Progenitor cell of endocrine pancreas (in vitro differentiated cells): ENCODE results near the gene GSTM3. TPM values are rescaled to one million over a fixed set of nuclear protein-coding genes. Genes with fewer than 3 reads are reported as not detected.

ENCODE experiments used
- DNase-seq: peaks from one replicate; pipeline ENCODE4 v3.0.0; 2021; ENCODE audit warnings: low spot score; ENCODE audit not compliant: unreplicated experiment
- H3K27ac Mint-ChIP-seq: 2 replicates; pipeline ENCODE4 v1.8.0; 2021; ENCODE audit warnings: mild to moderate bottlenecking, moderate library complexity, mixed read lengths
- H3K27me3 Mint-ChIP-seq: 2 replicates; pipeline ENCODE4 v1.8.0; 2021; ENCODE audit warnings: mixed read lengths
- H3K36me3 Mint-ChIP-seq: 2 replicates; pipeline ENCODE4 v1.8.0; 2022; ENCODE audit warnings: mixed read lengths; ENCODE audit not compliant: insufficient read depth
- H3K4me1 Mint-ChIP-seq: 2 replicates; pipeline ENCODE4 v1.8.0; 2021; ENCODE audit warnings: low read depth, mixed read lengths
- H3K4me3 Mint-ChIP-seq: 2 replicates; pipeline ENCODE4 v1.8.0; 2021; ENCODE audit warnings: low read depth, mild to moderate bottlenecking, moderate library complexity, mixed read lengths
- H3K9me3 Mint-ChIP-seq: 2 replicates; pipeline ENCODE4 v1.8.0; 2021; ENCODE audit warnings: low read depth, mixed read lengths
- CTCF ChIP-seq: fragments of 200-600 bp; sonication (generic); IDR thresholded peaks from one replicate; pipeline ENCODE4 v1.5.0; 2021; ENCODE audit warnings: antibody characterized with exemption, mild to moderate bottlenecking; ENCODE audit not compliant: unreplicated experiment
- total RNA-seq: library from RNA; stranded (reverse); gene quantifications from 2 replicates; pipeline ENCODE4 v1.2.1, GENCODE V29; 2021

GSTM3 gene
- total RNA-seq, 1 donor from 2014 or later, result 83.1 TPM

- H3K27me3 Mint-ChIP-seq, result no peaks in the 10 kb centered on the region
- H3K36me3 Mint-ChIP-seq, result no peaks in the 10 kb centered on the region
- H3K27ac Mint-ChIP-seq, result peak overlapping the region; percentile 43
- H3K4me3 Mint-ChIP-seq, result no peak overlapping the region
- no peaks in the 10 kb centered on the region for H3K9me3 Mint-ChIP-seq
- DNase-seq, result no peak
- TF ChIP-seq CTCF, result no peak
- peaks cover 11% of the 10 kb centered on the region for H3K4me1 Mint-ChIP-seq
Observed at GRCh38 chr1:109762821-109763645, 22.2 kb upstream of the GSTM3 start.

GRCh38 chr1:109762039-109762585 lies 21.3 kb upstream of the GSTM3 start:
- no peak for DNase-seq
- no peaks in the 10 kb centered on the region for H3K9me3 Mint-ChIP-seq
- no peaks in the 10 kb centered on the region for H3K27me3 Mint-ChIP-seq
- no peaks in the 10 kb centered on the region for H3K36me3 Mint-ChIP-seq
- peaks cover 11% of the 10 kb centered on the region for H3K4me1 Mint-ChIP-seq
- H3K27ac Mint-ChIP-seq, result no peak overlapping the region
- TF ChIP-seq CTCF, result no peak
- H3K4me3 Mint-ChIP-seq, result no peak overlapping the region

GRCh38 chr1:109761227-109762038 lies 20.6 kb upstream of the GSTM3 start:
- Mint-ChIP-seq H3K4me3 (no peak overlapping the region), H3K36me3 (no peaks in the 10 kb centered on the region), H3K4me1 (peaks cover 11% of the 10 kb centered on the region), H3K27ac (no peak overlapping the region), H3K27me3 (no peaks in the 10 kb centered on the region), H3K9me3 (no peaks in the 10 kb centered on the region)
- no peak for TF ChIP-seq CTCF
- DNase-seq, result no peak

GRCh38 chr1:109760581-109761226 lies 19.9 kb upstream of the GSTM3 start:
- DNase-seq, result no peak
- Mint-ChIP-seq H3K27ac (peak overlapping the region; percentile 18), H3K36me3 (no peaks in the 10 kb centered on the region), H3K4me1 (peaks cover 11% of the 10 kb centered on the region), H3K4me3 (no peak overlapping the region), H3K27me3 (no peaks in the 10 kb centered on the region), H3K9me3 (no peaks in the 10 kb centered on the region)
- TF ChIP-seq CTCF, result no peak
